GM18873 (cell line): Measurements from ENCODE around the gene AAGAB.
"Not testable (repeated sequence)": the region's sequence is repeated elsewhere in the genome, so short reads cannot be mapped to it uniquely, and the experiment has no call there.

Source experiments
- ATAC-seq: cut with Tn5 transposase; IDR thresholded peaks from one replicate; pipeline ENCODE4 v1.9.1; 2021; ENCODE audit warnings: mild to moderate bottlenecking, moderate library complexity, moderate number of reproducible peaks; ENCODE audit not compliant: unreplicated experiment, low FRiP score

The AAGAB gene

GRCh38 chr15:67254238-67255175 is at the start of gene AAGAB, which contains the start of gene IQCH:
Gene AAGAB, minus strand, starts transcription at chr15:67254661. Its CDS starts 30 bp downstream, at chr15:67254631.
Gene IQCH, plus strand, starts transcription at chr15:67254786. Its CDS starts 111 bp downstream, at chr15:67254897.
- peak; percentile 86 for ATAC-seq

DNA sequence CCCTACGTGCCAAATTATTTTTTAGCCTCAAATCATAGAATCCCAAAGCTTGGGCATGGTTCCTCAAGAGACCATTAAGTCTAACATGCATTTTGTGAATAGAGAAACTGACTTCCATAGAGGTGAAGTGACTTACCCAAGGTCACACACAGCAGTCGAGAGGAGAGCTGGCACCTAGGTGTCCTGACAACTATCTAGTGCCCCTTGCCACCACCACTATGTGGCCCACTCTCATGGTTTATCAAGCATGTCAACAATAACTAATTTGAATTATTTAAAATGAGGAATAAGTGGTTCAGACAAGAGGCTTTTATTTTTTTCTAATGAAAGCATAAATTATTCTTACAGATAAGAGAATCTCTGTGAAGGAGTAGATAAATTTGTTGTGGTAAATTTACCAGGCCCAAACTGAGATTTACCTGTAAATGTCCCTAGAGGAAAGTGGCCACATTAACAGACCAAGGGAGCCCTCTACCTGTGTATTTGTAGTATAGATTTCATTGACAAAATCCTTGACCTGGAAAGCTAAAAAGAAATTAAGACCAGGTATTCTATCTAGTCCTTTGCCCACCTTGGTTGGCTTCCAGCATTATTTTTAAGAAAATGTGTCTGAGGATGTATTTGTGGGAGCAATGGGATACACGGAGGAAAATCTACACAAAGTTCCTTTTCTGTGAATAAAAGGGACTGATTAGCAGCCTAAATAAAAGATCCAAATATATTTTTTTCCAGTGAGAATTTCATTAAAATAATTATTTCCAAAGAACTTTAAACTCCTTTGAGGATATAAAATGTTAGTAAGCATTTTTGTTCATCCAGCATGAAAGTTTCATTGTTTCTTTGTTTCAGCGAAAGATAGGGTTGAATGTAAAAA is 49.3 kb upstream of the AAGAB start:
- ATAC-seq, result no peak

- ATAC-seq, result no peak
Observed at GRCh38 chr15:67300266-67301025, 46.0 kb upstream of the AAGAB start.

- ATAC-seq, result no peak
Observed at GRCh38 chr15:67296684-67297083, 42.2 kb upstream of the AAGAB start.

- ATAC-seq, result no peak
Observed at GRCh38 chr15:67296188-67296587, 41.7 kb upstream of the AAGAB start.

GRCh38 chr15:67290319-67290718 is 35.9 kb upstream of the AAGAB start:
- ATAC-seq, result no peak

DNA sequence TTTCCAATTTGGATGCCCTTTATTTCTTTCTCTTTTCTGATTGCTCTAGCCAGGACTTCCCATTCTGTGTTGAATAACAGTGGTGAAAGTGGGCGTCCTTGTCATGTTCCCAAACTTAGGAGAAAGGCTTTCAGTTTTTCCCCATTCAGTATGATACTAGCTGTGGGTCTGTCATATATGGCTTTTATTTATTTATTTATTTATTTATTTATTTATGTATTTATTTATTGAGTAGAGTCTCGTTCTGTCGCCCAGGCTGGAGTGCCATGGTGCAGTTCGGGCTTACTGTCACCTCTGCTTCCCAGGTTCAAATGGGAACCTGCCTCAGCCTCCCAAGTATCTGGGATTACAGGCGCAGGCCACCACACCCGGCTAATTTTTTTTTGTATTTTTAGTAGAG is 31.9 kb upstream of the AAGAB start:
- ATAC-seq, result not testable (repeated sequence)

- ATAC-seq, result not testable (repeated sequence)
Observed at GRCh38 chr15:67285625-67286024, 31.2 kb upstream of the AAGAB start.

GRCh38 chr15:67281714-67282113 is 27.3 kb upstream of the AAGAB start:
- no peak for ATAC-seq

DNA sequence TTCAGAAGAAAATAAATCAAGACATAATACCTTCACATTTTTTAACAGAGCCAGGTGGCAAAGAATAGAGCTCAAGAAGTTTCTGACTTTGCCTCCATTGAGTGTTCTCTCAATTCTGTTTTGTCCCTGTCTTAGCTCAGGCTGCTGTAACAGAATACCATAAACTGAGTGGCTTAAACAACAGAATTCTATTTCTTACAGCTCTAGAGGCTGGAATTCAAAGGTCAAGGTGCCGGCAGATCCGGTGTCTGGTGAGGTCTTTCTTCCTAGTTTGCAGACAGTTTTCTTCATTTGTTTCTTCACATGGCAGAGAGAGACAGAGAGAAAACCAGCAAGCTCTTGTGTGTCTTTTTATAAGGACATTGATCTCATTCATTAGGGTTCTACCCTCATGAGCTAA is 25.8 kb upstream of the AAGAB start:
- ATAC-seq, result no peak

DNA sequence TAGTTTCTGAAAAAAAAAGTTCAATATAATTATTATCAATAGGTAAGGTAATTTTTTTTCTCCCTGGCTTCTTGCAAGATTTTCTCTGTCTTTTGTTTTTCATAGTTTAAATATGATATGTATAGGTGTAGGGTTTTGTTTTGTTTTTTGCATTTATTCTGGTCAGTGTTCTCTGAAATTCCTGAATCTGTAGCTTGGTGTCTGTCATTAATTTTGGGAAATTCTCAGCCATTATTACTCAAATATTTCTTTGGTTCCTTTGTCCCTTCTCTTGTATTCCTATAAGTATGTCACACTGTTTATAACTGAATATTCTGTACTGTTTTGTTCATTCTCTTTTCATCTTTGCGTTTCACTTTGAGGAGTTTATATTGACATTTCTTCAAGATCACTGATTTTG is 22.2 kb upstream of the AAGAB start:
- no peak for ATAC-seq

- no peak for ATAC-seq
Observed at GRCh38 chr15:67274236-67274635, 19.8 kb upstream of the AAGAB start.

GRCh38 chr15:67267951-67268941 is 13.8 kb upstream of the AAGAB start:
- ATAC-seq, result no peak

GRCh38 chr15:67267440-67267839 is 13.0 kb upstream of the AAGAB start:
- no peak for ATAC-seq

DNA sequence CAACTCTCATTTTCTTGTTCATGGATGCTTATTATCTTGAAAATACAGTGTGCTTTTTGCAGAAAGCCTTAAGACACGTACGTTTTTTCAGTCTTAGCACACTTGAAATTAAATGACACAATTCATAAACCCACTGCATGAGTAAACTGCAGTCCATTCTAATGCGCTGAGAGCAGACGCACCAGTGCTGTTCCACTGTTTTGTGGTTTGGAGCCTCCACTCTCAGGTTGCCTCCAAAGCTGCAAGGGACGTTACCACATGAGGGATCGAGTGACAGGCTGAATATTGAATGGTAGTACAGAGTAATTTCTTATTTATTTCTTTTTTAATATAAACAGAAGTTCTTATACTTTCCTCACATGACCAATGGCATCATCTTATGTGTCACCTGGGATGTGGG is 12.4 kb upstream of the AAGAB start:
- ATAC-seq, result no peak

DNA sequence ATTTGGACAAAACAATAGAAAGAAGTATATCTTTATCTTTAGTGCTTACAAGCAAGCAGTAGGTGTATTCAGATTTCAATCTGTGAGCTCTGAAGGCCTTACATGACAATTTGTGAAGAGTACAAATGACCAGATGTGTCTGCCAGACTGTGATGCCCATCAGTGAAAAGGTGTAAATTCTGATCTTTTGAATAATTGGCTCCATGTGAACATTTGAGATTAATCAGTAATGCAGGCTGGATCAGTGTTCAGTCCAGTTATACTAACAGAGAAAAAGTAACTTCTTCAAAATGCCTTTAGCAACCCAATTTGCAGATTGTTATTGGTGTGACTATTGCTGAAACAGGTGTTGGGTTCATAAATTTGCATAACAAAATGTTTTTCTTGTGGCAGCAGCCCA is 5.3 kb upstream of the AAGAB start:
- no peak for ATAC-seq

- ATAC-seq, result no peak
Observed at GRCh38 chr15:67259379-67259778, 4.9 kb upstream of the AAGAB start.

- not testable (repeated sequence) for ATAC-seq
Observed at GRCh38 chr15:67258412-67258811, 4.0 kb upstream of the AAGAB start.

DNA sequence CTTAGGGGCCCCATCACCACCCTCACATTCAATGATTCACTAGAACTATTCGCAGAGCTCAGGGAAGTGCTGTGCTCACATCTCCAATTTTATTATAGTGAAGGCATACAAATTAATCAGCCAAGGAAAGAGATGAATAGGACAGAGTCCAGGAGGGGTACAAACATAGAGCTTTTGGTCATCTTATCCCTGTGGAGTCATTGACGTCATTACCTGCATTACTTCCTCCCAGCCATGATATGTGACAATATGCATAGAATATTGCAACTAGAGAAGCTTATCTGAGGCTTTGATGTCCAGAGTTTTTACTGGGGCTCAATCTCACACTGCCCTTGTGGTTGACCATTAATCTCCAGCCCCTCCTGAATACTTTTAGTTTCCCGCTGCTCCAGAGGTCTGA is 1.6 kb upstream of the AAGAB start:
- ATAC-seq, result no peak
